GM12873 (cell line): ENCODE results near the gene PPP1R7.

ENCODE experiments used
- CTCF ChIP-seq: IDR thresholded peaks from 2 replicates; pipeline ENCODE4 v1.5.1; 2012; ENCODE audit warnings: low read depth, mild to moderate bottlenecking, moderate library complexity, low read length, control low read depth; ENCODE audit not compliant: insufficient read depth; ENCODE audit errors: missing control alignments

The PPP1R7 gene

DNA sequence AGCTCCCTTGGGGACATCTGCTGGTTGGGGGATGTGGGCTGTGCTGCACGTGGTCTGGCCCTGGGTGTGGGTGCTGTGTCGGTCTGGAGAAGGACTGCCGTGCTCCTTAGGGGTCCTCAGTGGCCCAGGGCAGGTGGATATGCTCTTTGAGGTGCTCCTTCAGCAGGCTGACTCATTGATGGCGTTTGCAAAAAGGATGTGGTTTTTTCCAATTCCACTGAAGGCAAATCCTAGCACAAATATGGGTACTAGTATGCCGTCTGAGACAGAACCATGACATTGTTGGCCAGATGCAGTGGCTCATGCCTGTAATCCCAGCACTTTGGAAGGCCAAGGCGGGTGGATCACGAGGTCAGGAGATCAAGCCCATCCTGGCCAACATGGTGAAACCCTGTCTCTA is 3.3 kb downstream of the PPP1R7 start:
- no peak for TF ChIP-seq CTCF

GRCh38 chr2:241154915-241155314 is 4.6 kb downstream of the PPP1R7 start:
- TF ChIP-seq CTCF: no peak

DNA sequence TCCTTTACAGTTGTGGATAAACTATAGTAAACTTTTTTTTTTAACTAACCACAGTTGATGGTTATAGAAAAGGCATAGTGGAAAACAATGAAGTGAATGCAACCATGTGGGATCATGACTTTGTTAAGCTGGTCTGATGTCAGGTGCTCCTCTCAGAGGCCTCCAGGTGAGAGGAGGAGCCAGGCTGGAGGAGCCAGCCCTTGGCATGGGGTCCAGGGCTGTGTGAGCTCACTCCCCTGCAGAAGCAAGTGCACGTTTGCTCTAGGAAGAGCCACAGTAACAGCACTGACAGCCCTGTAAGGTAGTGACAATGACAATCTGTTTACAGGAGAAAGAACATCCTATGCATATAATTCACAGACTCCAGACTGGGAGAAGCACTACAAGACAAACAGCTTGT is 5.7 kb downstream of the PPP1R7 start:
- TF ChIP-seq CTCF: no peak

DNA sequence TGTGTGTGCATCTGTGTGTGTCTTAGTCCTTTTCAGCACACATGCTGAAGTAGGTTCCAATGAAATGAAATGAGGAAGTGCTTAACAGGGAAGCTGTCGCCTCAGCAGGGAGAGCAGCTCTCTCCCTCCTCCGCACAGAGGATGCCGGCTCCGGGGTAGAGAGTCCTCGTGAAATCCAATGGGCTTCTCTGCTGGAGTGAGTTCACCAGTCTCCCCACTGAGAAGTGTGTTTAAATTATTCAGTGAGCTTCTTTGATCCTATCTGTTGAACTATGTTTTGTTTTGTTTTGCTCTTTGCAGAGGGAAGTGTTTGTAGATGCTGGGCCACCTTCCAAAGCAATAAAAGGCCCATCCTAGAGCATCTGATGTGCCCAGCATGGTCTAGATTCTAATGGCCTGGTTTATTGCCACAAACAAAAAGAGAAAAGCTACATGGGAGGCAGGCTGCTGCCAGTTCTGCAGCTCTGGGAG is 6.7 kb downstream of the PPP1R7 start:
- TF ChIP-seq CTCF: no peak

- TF ChIP-seq CTCF: no peak
Measured at GRCh38 chr2:241157841-241158545, 7.7 kb downstream of the PPP1R7 start.

GRCh38 chr2:241158546-241158900 is 8.3 kb downstream of the PPP1R7 start:
- TF ChIP-seq CTCF: no peak

GRCh38 chr2:241159116-241159515 is 8.8 kb downstream of the PPP1R7 start:
- no peak for TF ChIP-seq CTCF
